Fibroblast of lung (primary cell): Measurements from ENCODE around the gene C21orf58.

Experiments
- EZH2 ChIP-seq: IDR thresholded peaks from 2 replicates; pipeline ENCODE4 v1.5.1; 2012; ENCODE audit warnings: low read length, control low read depth, mild to moderate bottlenecking; ENCODE audit errors: missing control alignments
- TF ChIP-seq, protein P1 (sequence below), 2 donors: IDR thresholded peaks in 1 of 2; conservative IDR thresholded peaks in 1 of 2; 1 replicate in 1 of 2; 2 replicates in 1 of 2; pipeline ENCODE4 v1.5.1; 2011 to 2012; ENCODE audit warnings: low read length in 2 of 2, control low read depth in 1 of 2, inconsistent platforms in 1 of 2, low read depth in 1 of 2, mild to moderate bottlenecking in 1 of 2

DNA sequence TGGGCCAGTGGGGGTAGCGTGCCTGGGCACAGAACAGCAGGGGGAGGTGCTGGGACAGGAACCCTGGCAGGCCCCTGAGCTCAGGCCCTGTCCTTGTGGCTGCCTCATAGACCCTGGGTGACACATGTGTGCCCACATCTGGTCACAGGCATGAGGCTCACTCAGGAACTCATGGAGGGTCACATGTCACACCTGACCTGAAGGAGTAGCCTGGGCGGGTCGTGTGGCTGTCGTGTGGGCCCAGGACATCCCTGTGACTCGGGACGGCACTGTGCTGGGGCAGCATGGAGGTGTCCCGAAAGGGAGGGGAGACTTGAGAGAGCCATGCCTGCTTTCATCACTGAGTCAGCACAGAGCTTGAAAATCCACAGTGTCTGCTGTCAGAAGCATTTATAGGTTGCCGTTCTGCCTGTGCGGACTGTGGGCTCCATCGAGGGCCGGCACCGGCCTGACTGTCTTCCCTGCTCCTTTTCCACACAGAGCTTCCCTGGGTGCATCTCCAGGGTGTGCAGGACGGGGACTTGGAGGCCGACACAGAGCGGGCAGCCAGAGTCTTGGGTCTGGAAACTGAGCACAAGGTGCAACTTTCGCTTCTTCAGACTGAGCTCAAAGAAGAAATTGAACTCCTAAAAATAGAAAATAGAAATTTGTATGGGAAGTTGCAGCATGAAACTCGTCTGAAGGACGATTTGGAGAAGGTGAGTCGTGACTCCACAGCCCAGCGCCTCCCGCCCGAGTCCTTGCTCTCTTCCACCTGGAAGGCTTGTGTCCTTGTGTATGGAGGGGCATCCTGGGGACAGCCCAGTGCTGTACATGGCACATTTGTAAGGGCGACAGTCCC is 33.0 kb upstream of the C21orf58 start:
- TF ChIP-seq, protein P1, sequence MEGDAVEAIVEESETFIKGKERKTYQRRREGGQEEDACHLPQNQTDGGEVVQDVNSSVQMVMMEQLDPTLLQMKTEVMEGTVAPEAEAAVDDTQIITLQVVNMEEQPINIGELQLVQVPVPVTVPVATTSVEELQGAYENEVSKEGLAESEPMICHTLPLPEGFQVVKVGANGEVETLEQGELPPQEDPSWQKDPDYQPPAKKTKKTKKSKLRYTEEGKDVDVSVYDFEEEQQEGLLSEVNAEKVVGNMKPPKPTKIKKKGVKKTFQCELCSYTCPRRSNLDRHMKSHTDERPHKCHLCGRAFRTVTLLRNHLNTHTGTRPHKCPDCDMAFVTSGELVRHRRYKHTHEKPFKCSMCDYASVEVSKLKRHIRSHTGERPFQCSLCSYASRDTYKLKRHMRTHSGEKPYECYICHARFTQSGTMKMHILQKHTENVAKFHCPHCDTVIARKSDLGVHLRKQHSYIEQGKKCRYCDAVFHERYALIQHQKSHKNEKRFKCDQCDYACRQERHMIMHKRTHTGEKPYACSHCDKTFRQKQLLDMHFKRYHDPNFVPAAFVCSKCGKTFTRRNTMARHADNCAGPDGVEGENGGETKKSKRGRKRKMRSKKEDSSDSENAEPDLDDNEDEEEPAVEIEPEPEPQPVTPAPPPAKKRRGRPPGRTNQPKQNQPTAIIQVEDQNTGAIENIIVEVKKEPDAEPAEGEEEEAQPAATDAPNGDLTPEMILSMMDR (conservative IDR thresholded peaks at IDR 0.05 in 1 of 2, IDR thresholded peaks at IDR 0.05 in 1 of 2; ENCODE audit: low read depth in 1 of 2, low read length in 2 of 2) = no peak
- no peak for TF ChIP-seq EZH2
